Activated CD4-positive, alpha-beta T cell treated with anti-CD3 and anti-CD28 coated beads, Interleukin-2, amount 50 U/mL, for 16 hours (primary cell): ENCODE data around the gene EID1.

Experiments used
- DNase-seq: peaks from one replicate; pipeline ENCODE4 v3.0.0-alpha.2; 2020

Gene EID1

GRCh38 chr15:48914717-48915116 lies 36.8 kb downstream of the EID1 start:
- no peak for DNase-seq

- DNase-seq: no peak
Observed at GRCh38 chr15:48915861-48916260, 37.9 kb downstream of the EID1 start.

- no peak for DNase-seq
Observed at GRCh38 chr15:48916721-48917120, 38.8 kb downstream of the EID1 start.

GRCh38 chr15:48922046-48922445 lies 44.1 kb downstream of the EID1 start:
- no peak for DNase-seq

- peak; percentile 41 for DNase-seq
Observed at GRCh38 chr15:48924528-48925393, 46.8 kb downstream of the EID1 start.

- DNase-seq: peak; percentile 76
Observed at GRCh38 chr15:48925714-48926223, 47.8 kb downstream of the EID1 start.

GRCh38 chr15:48928877-48929538 lies 51.1 kb downstream of the EID1 start:
- DNase-seq: peak; percentile 83

GRCh38 chr15:48929661-48930060 lies 51.7 kb downstream of the EID1 start:
- DNase-seq: no peak
